Neural cell (in vitro differentiated cells): ENCODE data around the gene PTN. TPM values are rescaled to one million over a fixed set of nuclear protein-coding genes. Genes with fewer than 3 reads are reported as not detected.

Experiments used
- H2AFZ ChIP-seq: fragments of 200-600, 300-800 bp; sonication (generic), shearing (Covaris generic); 2 replicates; pipeline ENCODE4 v1.6.0; 2014; ENCODE audit warnings: low read depth, mild to moderate bottlenecking, antibody characterized with exemption, low read length, moderate library complexity
- H3F3A ChIP-seq: fragments of 200-600 bp; shearing (Covaris generic); 2 replicates; pipeline ENCODE4 v1.6.1; 2016; ENCODE audit warnings: mild to moderate bottlenecking, moderate library complexity, mixed read lengths, antibody characterized with exemption, low read length; ENCODE audit not compliant: insufficient read depth, poor library complexity, severe bottlenecking
- H3K27ac ChIP-seq: fragments of 200-600, 300-800 bp; sonication (generic), shearing (Covaris generic); 2 replicates; pipeline ENCODE4 v1.5.1; 2014; ENCODE audit warnings: mild to moderate bottlenecking, low read length, moderate library complexity
- H3K27me3 ChIP-seq: fragments of 300-800, 200-600 bp; sonication (generic), shearing (Covaris generic); 2 replicates; pipeline ENCODE4 v1.6.0; 2014; ENCODE audit warnings: mild to moderate bottlenecking, low read depth, low read length, moderate library complexity; ENCODE audit not compliant: insufficient read depth
- H3K36me3 ChIP-seq: fragments of 300-800, 200-600 bp; sonication (generic), shearing (Covaris generic); 2 replicates; pipeline ENCODE4 v1.5.1; 2014; ENCODE audit warnings: mild to moderate bottlenecking, antibody characterized with exemption, low read length, moderate library complexity; ENCODE audit not compliant: insufficient read depth
- H3K4me2 ChIP-seq: fragments of 300-800, 200-600 bp; sonication (generic), shearing (Covaris generic); 2 replicates; pipeline ENCODE4 v1.6.0; 2014; ENCODE audit warnings: mild to moderate bottlenecking, low read length
- H3K4me3 ChIP-seq: fragments of 300-800, 200-600 bp; sonication (generic), shearing (Covaris generic); 2 replicates; pipeline ENCODE4 v1.5.1; 2014; ENCODE audit warnings: mild to moderate bottlenecking, low read length, moderate library complexity
- H3K79me2 ChIP-seq: fragments of 200-600 bp; shearing (Covaris generic); replicated peaks from 2 replicates; pipeline ENCODE4 v1.6.0; 2014; ENCODE audit warnings: mild to moderate bottlenecking, low read length, moderate library complexity; ENCODE audit not compliant: insufficient read depth
- H3K9ac ChIP-seq: fragments of 300-800, 200-600 bp; sonication (generic), shearing (Covaris generic); 2 replicates; pipeline ENCODE4 v1.6.1; 2016; ENCODE audit warnings: mild to moderate bottlenecking, low read length, mixed read lengths
- H3K9me2 ChIP-seq: fragments of 200-600 bp; shearing (Covaris generic); 2 replicates; pipeline ENCODE4 v1.6.1; 2016; ENCODE audit warnings: mild to moderate bottlenecking, low read length, mixed read lengths; ENCODE audit not compliant: insufficient read depth
- H3K9me3 ChIP-seq: fragments of 200-600, 300-800 bp; sonication (generic), shearing (Covaris generic); 2 replicates; pipeline ENCODE4 v1.6.1; 2016; ENCODE audit warnings: mild to moderate bottlenecking, mixed run types, low read length, moderate library complexity, mixed read lengths
- H4K20me1 ChIP-seq: fragments of 200-600 bp; shearing (Covaris generic); 2 replicates; pipeline ENCODE4 v1.6.1; 2016; ENCODE audit warnings: mild to moderate bottlenecking, mixed run types; ENCODE audit not compliant: insufficient read depth
- CTCF ChIP-seq: fragments of 450-650 bp; IDR thresholded peaks from 2 replicates; pipeline ENCODE4 v1.5.1; 2014; ENCODE audit warnings: antibody characterized with exemption, mild to moderate bottlenecking, moderate library complexity; ENCODE audit not compliant: poor library complexity, severe bottlenecking
- EP300 ChIP-seq: fragments of 450-650 bp; conservative IDR thresholded peaks from 2 replicates; pipeline ENCODE4 v1.6.1; 2014; ENCODE audit warnings: antibody characterized with exemption, mild to moderate bottlenecking, moderate library complexity; ENCODE audit not compliant: poor library complexity, severe bottlenecking
- EZH2 ChIP-seq: fragments of 200-600, 300-800 bp; shearing (Covaris generic), sonication (generic); IDR thresholded peaks from 2 replicates; pipeline ENCODE4 v1.6.1; 2014; ENCODE audit warnings: antibody characterized with exemption, low read length, borderline replicate concordance, mild to moderate bottlenecking; ENCODE audit not compliant: insufficient read depth, poor library complexity, severe bottlenecking
- MXI1 ChIP-seq: fragments of 450-650 bp; conservative IDR thresholded peaks from 2 replicates; pipeline ENCODE4 v1.6.1; 2014; ENCODE audit warnings: antibody characterized with exemption, mild to moderate bottlenecking; ENCODE audit not compliant: poor library complexity, severe bottlenecking
- POLR2AphosphoS5 ChIP-seq: IDR thresholded peaks from 2 replicates; pipeline ENCODE4 v1.6.1; 2012
- RAD21 ChIP-seq: fragments of 450-650 bp; conservative IDR thresholded peaks from 2 replicates; pipeline ENCODE4 v1.6.1; 2014; ENCODE audit warnings: antibody characterized with exemption, mild to moderate bottlenecking, moderate library complexity
- REST ChIP-seq: IDR thresholded peaks from 2 replicates; pipeline ENCODE4 v1.6.1; 2012; ENCODE audit warnings: borderline replicate concordance
- SMC3 ChIP-seq: fragments of 450-650 bp; conservative IDR thresholded peaks from 2 replicates; pipeline ENCODE4 v1.6.1; 2014; ENCODE audit warnings: antibody characterized with exemption, mild to moderate bottlenecking, moderate library complexity; ENCODE audit not compliant: poor library complexity
- TAF1 ChIP-seq: IDR thresholded peaks from 2 replicates; pipeline ENCODE4 v1.6.1; 2012; ENCODE audit warnings: low read depth
- polyA minus RNA-seq: library from RNA; depleted of rRNA, polyadenylated mRNA; stranded (reverse); fragments of >200 nt; gene quantifications from 2 replicates; pipeline ENCODE4 v1.2.3, GENCODE V29; 2014
- polyA plus RNA-seq: library from polyadenylated mRNA; depleted of rRNA; stranded (reverse); fragments of >200 nt; gene quantifications from 2 replicates; pipeline ENCODE4 v1.2.3, GENCODE V29; 2014

PTN gene
- polyA plus RNA-seq (14.1 and 19.5 TPM in 2 replicates), polyA minus RNA-seq (8.3 and 8.8 TPM in 2 replicates)

- H4K20me1 ChIP-seq, result no peaks in the 10 kb centered on the region
Observed at GRCh38 chr7:137343281-137343841, at the start of gene PTN. PTN (minus strand) TSS chr7:137343733; CDS start chr7:137254973, 88,760 bp downstream.

GRCh38 chr7:137390076-137390475 is 46.5 kb upstream of the PTN start:
- Histone ChIP-seq H3K36me3 (peaks cover 8% of the 10 kb centered on the region), H3K27ac (no peak overlapping the region), H3K9me3 (no peaks in the 10 kb centered on the region), H3K27me3 (no peaks in the 10 kb centered on the region), H4K20me1 (no peaks in the 10 kb centered on the region), H3F3A (no peaks in the 10 kb centered on the region), H3K9me2 (no peaks in the 10 kb centered on the region), H3K79me2 (no peaks in the 10 kb centered on the region), H3K9ac (no peak overlapping the region), H2AFZ (no peak overlapping the region), H3K4me2 (no peak overlapping the region), H3K4me3 (no peak overlapping the region)
- TF ChIP-seq POLR2AphosphoS5, result no peak
- TF ChIP-seq RAD21, result no peak
- no peak for TF ChIP-seq MXI1
- TF ChIP-seq TAF1, result no peak
- no peak for TF ChIP-seq CTCF
- TF ChIP-seq EZH2, result no peak
- no peak for TF ChIP-seq REST
- TF ChIP-seq EP300, result no peak
- TF ChIP-seq SMC3, result no peak

More at GRCh38 chr7:137343281-137343841, at the start of gene PTN:
- H3K4me2 ChIP-seq, result peak within 1 kb of the TSS; percentile 41
- H3F3A ChIP-seq, result no peaks in the 10 kb centered on the region
- TF ChIP-seq RAD21 (peak; percentile 15), SMC3 (no peak), MXI1 (no peak), REST (no peak)
- peak within 1 kb of the TSS; percentile 62 for H3K4me3 ChIP-seq
- H3K9me3 ChIP-seq, result no peaks in the 10 kb centered on the region
- no peaks in the 10 kb centered on the region for H3K36me3 ChIP-seq
- peaks cover 6% of the 10 kb centered on the region for H3K27me3 ChIP-seq
- H3K9ac ChIP-seq, result peak within 1 kb of the TSS; percentile 36
- H2AFZ ChIP-seq, result peak within 1 kb of the TSS; percentile 24
- no peaks in the 10 kb centered on the region for H3K9me2 ChIP-seq
- no peak within 1 kb of the TSS for H3K27ac ChIP-seq
- no peaks in the 10 kb centered on the region for H3K79me2 ChIP-seq
